HCT116 (cell line): ENCODE data around the gene ACACA. TPM values are rescaled to one million over a fixed set of nuclear protein-coding genes. Genes with fewer than 3 reads are reported as not detected.

Experiments
- ATAC-seq: fragments of 200-7000 bp; cut with Tn5 transposase; 2 replicates; pipeline ENCODE4 v1.9.1; 2020; ENCODE audit warnings: mild to moderate bottlenecking, moderate library complexity
- BruUV-seq: library from RNA; stranded (reverse); fragments of 400-500 nt; replicated peaks from 2 replicates; lab custom pipeline; 2021; lab: Mats Ljungman, UMichigan
- CTCF ChIA-PET: fragments of 300-600 bp; sonication (Branson Sonifier 250); formaldehyde crosslinking; loops from one replicate; lab custom pipeline; 2021; ENCODE audit warnings: antibody characterized with exemption; lab: Charles Lee
- POLR2A ChIA-PET: fragments of 300-600, 350-600 bp; sonication (Branson Sonifier 250); formaldehyde crosslinking; loops from one replicate; lab custom pipeline; 2021; ENCODE audit warnings: antibody characterized with exemption; lab: Charles Lee
- RAD21 ChIA-PET, 2 experiments: fragments of 300-600 bp; sonication (Branson Sonifier 250); formaldehyde crosslinking; loops; one replicate each; lab custom pipeline; 2023; ENCODE audit warnings: low total read pairs in 2 of 2; ENCODE audit not compliant: uncharacterized antibody in 2 of 2, unreplicated experiment in 2 of 2, low non-redundant PET in 1 of 2; lab: Charles Lee
- DNase-seq: peaks from one replicate; pipeline ENCODE4 v3.0.0-alpha.2; 2010; ENCODE audit warnings: low read depth, low spot score
- H2AFZ ChIP-seq: fragments of 200-600 bp; shearing (Covaris generic), sonication (generic); 2 replicates; pipeline ENCODE4 v1.6.1; 2017; ENCODE audit warnings: low read depth, mixed run types, mixed read lengths, antibody characterized with exemption, low read length; ENCODE audit not compliant: poor library complexity, severe bottlenecking
- H3K27ac ChIP-seq: 2 replicates; pipeline ENCODE4 v1.5.1; 2012; ENCODE audit warnings: low read depth, low read length
- H3K27me3 ChIP-seq: fragments of 200-600 bp; sonication (generic); 2 replicates; pipeline ENCODE4 v1.6.1; 2016; ENCODE audit warnings: mixed run types, low read length, mixed read lengths; ENCODE audit not compliant: insufficient read depth
- H3K36me3 ChIP-seq, 2 experiments: fragments of 200-500 bp in 1 of 2; fragments of 200-600 bp in 1 of 2; sonication (Bioruptor generic) in 1 of 2; sonication (generic) in 1 of 2; 2 replicates each; pipeline versions ENCODE4 v1.5.1 to v1.6.1; 2014 to 2016; ENCODE audit warnings: low read length in 2 of 2, inconsistent platforms in 1 of 2, mixed read lengths in 1 of 2, mixed run types in 1 of 2; ENCODE audit not compliant: insufficient read depth in 2 of 2, control insufficient read depth in 1 of 2
- H3K4me1 ChIP-seq, 2 experiments: fragments of 200-600 bp in 1 of 2; sonication (generic) in 1 of 2; 2 replicates each; pipeline versions ENCODE4 v1.5.1 to v1.6.1; 2012 to 2017; ENCODE audit warnings: low read length in 2 of 2, inconsistent platforms in 1 of 2, mild to moderate bottlenecking in 1 of 2, mixed read lengths in 1 of 2, mixed run types in 1 of 2, moderate library complexity in 1 of 2; ENCODE audit not compliant: insufficient read depth in 2 of 2, control insufficient read depth in 1 of 2
- H3K4me2 ChIP-seq: fragments of 200-600 bp; sonication (generic); 2 replicates; pipeline ENCODE4 v1.6.1; 2017; ENCODE audit warnings: mixed run types, low read length, mixed read lengths
- H3K4me3 ChIP-seq, 2 experiments: fragments of 200-600 bp in 1 of 2; sonication (generic) in 1 of 2; replicated peaks in 1 of 2; 2 replicates each; pipeline ENCODE4 v1.5.1; 2011 to 2016; ENCODE audit warnings: low read length in 2 of 2, control low read depth in 1 of 2, low read depth in 1 of 2, mild to moderate bottlenecking in 1 of 2, mixed read lengths in 1 of 2, mixed run types in 1 of 2
- H3K79me2 ChIP-seq: fragments of 200-600 bp; sonication (generic); 2 replicates; pipeline ENCODE4 v1.6.1; 2017; ENCODE audit warnings: mild to moderate bottlenecking, mixed run types, low read length, moderate library complexity, mixed read lengths; ENCODE audit not compliant: insufficient read depth
- H3K9ac ChIP-seq: fragments of 200-600 bp; sonication (generic); 2 replicates; pipeline ENCODE4 v1.6.1; 2016; ENCODE audit warnings: low read length, mixed read lengths
- H3K9me2 ChIP-seq: fragments of 200-600 bp; sonication (generic), shearing (Covaris generic); 2 replicates; pipeline ENCODE4 v1.6.1; 2017; ENCODE audit warnings: mixed run types, mild to moderate bottlenecking, moderate library complexity; ENCODE audit not compliant: insufficient read depth
- H3K9me3 ChIP-seq, 2 experiments: fragments of 200-500 bp in 1 of 2; fragments of 200-600 bp in 1 of 2; sonication (Bioruptor generic) in 1 of 2; sonication (generic) in 1 of 2; 2 replicates each; pipeline ENCODE4 v1.6.1; 2014 to 2017; ENCODE audit warnings: low read length in 2 of 2, mixed read lengths in 2 of 2, inconsistent platforms in 1 of 2, low read depth in 1 of 2, mild to moderate bottlenecking in 1 of 2, mixed run types in 1 of 2, moderate library complexity in 1 of 2; ENCODE audit not compliant: control insufficient read depth in 1 of 2, insufficient read depth in 1 of 2
- H4K20me1 ChIP-seq: fragments of 200-600 bp; sonication (generic), shearing (Covaris generic); 2 replicates; pipeline ENCODE4 v1.6.1; 2017; ENCODE audit warnings: mixed run types, mild to moderate bottlenecking, moderate library complexity; ENCODE audit not compliant: insufficient read depth
- ATF3 ChIP-seq: IDR thresholded peaks from 2 replicates; pipeline ENCODE4 v1.6.1; 2012
- CBX3 ChIP-seq: IDR thresholded peaks from 2 replicates; pipeline ENCODE4 v1.6.1; 2012; ENCODE audit warnings: low read depth
- EGR1 ChIP-seq: IDR thresholded peaks from 2 replicates; pipeline ENCODE4 v1.6.1; 2012; ENCODE audit warnings: low read depth
- ELF1 ChIP-seq: IDR thresholded peaks from 2 replicates; pipeline ENCODE4 v1.6.1; 2012; ENCODE audit warnings: low read depth, borderline replicate concordance
- EZH2 ChIP-seq: fragments of 200-600 bp; sonication (generic); IDR thresholded peaks from 2 replicates; pipeline ENCODE4 v1.6.1; 2017; ENCODE audit warnings: antibody characterized with exemption, mixed run types
- EZH2phosphoT487 ChIP-seq: fragments of 200-600 bp; IDR thresholded peaks from 2 replicates; pipeline ENCODE4 v1.6.1; 2018; ENCODE audit warnings: antibody characterized with exemption, borderline replicate concordance
- FOSL1 ChIP-seq: IDR thresholded peaks from 2 replicates; pipeline ENCODE4 v1.6.1; 2012; ENCODE audit warnings: low read depth
- JUND ChIP-seq: IDR thresholded peaks from 2 replicates; pipeline ENCODE4 v1.6.1; 2012
- MAX ChIP-seq: IDR thresholded peaks from 2 replicates; pipeline ENCODE4 v1.6.1; 2012
- POLR2AphosphoS5 ChIP-seq: IDR thresholded peaks from 2 replicates; pipeline ENCODE4 v1.6.1; 2011; ENCODE audit warnings: mild to moderate bottlenecking, low read depth, low read length, moderate library complexity
- RAD21 ChIP-seq: IDR thresholded peaks from 2 replicates; pipeline ENCODE4 v1.6.1; 2012; ENCODE audit warnings: low read depth, mild to moderate bottlenecking
- SIN3A ChIP-seq: IDR thresholded peaks from 2 replicates; pipeline ENCODE4 v1.6.1; 2012; ENCODE audit warnings: low read depth
- SP1 ChIP-seq: IDR thresholded peaks from 2 replicates; pipeline ENCODE4 v1.6.1; 2012; ENCODE audit warnings: low read depth
- ZFX ChIP-seq: fragments of 450-650 bp; IDR thresholded peaks from 2 replicates; pipeline ENCODE4 v1.6.1; 2017
- intact Hi-C: fragments of 100-400 bp; cut with micrococcal nuclease; formaldehyde crosslinking; loops from 2 replicates; pipeline ENCODE4 v1.10.0; 2022
- total RNA-seq: library from RNA; stranded (reverse); gene quantifications from one replicate; pipeline ENCODE4 v1.2.1, GENCODE V29; 2021; ENCODE audit not compliant: unreplicated experiment

Gene ACACA
- total RNA-seq, 1 experiment from 2014 or later: 161 TPM

GRCh38 chr17:37123941-37124820 lies 282.5 kb downstream of the ACACA start:
- H3K9me3 ChIP-seq: no peaks in the 10 kb centered on the region
- DNase-seq: no peak
- no peak for TF ChIP-seq ELF1
- no peak for TF ChIP-seq POLR2AphosphoS5
- no peak for TF ChIP-seq ATF3
- no peak for TF ChIP-seq CBX3
- TF ChIP-seq EZH2: no peak
- TF ChIP-seq SIN3A: no peak
- TF ChIP-seq EZH2phosphoT487: no peak
- TF ChIP-seq FOSL1: no peak
- no peak for TF ChIP-seq SP1
- no peak for TF ChIP-seq MAX
- no peak for TF ChIP-seq RAD21
- no peak for TF ChIP-seq EGR1
- no peak for TF ChIP-seq ZFX
- TF ChIP-seq JUND: no peak
- peaks cover 24 to 52% of the 10 kb centered on the region in 2 experiments for H3K36me3 ChIP-seq
- no peak overlapping the region for H2AFZ ChIP-seq
- H3K9me2 ChIP-seq: no peaks in the 10 kb centered on the region
- no peak overlapping the region for H3K27ac ChIP-seq
- H3K4me3 ChIP-seq: no peak overlapping the region
- ChIA-PET POLR2A (no interaction called here), RAD21 (no interaction called here), CTCF (no interaction called here)
- ATAC-seq: no peak
- intact Hi-C loops: no loop called here
- H3K79me2 ChIP-seq: no peaks in the 10 kb centered on the region
- H3K4me1 ChIP-seq: no peaks in the 10 kb centered on the region
- H4K20me1 ChIP-seq: no peaks in the 10 kb centered on the region
- no peak overlapping the region for H3K4me2 ChIP-seq
- BruUV-seq: no TSS peak
- H3K9ac ChIP-seq: no peak overlapping the region
- H3K27me3 ChIP-seq: no peaks in the 10 kb centered on the region
